ENCODE data around the gene LRRC74B.
"Not testable (repeated sequence)": the region's sequence is repeated elsewhere in the genome, so short reads cannot be mapped to it uniquely, and the experiment has no call there.

The LRRC74B gene

DNA sequence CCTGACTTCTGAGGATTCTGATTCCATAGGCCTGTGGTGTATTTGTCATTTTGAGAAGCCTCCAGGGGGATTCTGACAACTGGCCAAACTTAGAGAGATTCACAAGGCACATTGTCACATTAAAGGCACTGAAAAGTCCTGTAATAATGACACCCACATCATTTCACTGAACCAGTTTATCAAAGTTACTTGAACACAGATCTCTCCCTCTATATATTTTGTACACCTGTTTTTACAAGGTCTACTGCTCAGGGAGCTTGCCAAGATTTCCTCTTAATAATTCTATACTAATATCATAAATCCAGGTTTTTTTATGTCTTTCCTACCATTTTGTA lies 50.0 kb downstream of the LRRC74B start:
- Histone ChIP-seq H3K4me1 (ENCODE audit: control insufficient read depth in 2 of 2, insufficient read depth in 2 of 2, low read length in 2 of 2) (no peaks in the 10 kb centered on the region), H3K27ac (ENCODE audit: low read depth in 2 of 2, low read length in 2 of 2) (no peak overlapping the region), H3K9me3 (ENCODE audit: control insufficient read depth in 2 of 2, low read length in 2 of 2) (no peaks in the 10 kb centered on the region), H3K4me3 (ENCODE audit: low read length in 2 of 2) (no peak overlapping the region), H3K36me3 (ENCODE audit: control insufficient read depth in 2 of 2, insufficient read depth in 2 of 2, low read length in 2 of 2) (no peaks in the 10 kb centered on the region), H3K27me3 (ENCODE audit: control insufficient read depth in 2 of 2, insufficient read depth in 2 of 2, low read length in 2 of 2) (peaks cover 0 to 4% of the 10 kb centered on the region in 2 donors), H3K9ac (ENCODE audit: low read depth in 1 of 2, low read length in 2 of 2) (no peak overlapping the region)

DNA sequence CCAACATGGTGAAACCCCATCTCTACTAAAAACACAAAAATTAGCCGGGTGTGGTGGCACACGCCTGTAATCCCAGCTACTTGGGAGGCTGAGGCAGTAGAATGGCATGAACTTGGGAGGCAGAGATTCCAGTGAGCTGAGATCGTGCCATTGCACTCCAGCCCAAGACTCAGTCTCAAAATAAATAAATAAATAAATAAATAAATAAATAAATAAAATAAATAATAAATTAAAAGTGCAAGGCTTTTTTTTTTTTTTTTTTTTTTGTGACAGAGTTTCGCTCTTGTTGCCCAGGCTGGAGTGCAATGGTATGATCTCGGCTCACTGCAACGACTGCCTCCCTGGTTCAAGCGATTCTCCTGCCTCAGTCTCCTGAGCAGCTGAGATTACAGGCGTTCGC lies 51.1 kb downstream of the LRRC74B start:
- H3K4me1 ChIP-seq (ENCODE audit: control insufficient read depth in 2 of 2, insufficient read depth in 2 of 2, low read length in 2 of 2); H3K9ac ChIP-seq (ENCODE audit: low read depth in 1 of 2, low read length in 2 of 2); H3K9me3 ChIP-seq (ENCODE audit: control insufficient read depth in 2 of 2, low read length in 2 of 2); H3K27me3 ChIP-seq (ENCODE audit: control insufficient read depth in 2 of 2, insufficient read depth in 2 of 2, low read length in 2 of 2); H3K4me3 ChIP-seq (ENCODE audit: low read length in 2 of 2); H3K27ac ChIP-seq (ENCODE audit: low read depth in 2 of 2, low read length in 2 of 2); H3K36me3 ChIP-seq (ENCODE audit: control insufficient read depth in 2 of 2, insufficient read depth in 2 of 2, low read length in 2 of 2): not testable (repeated sequence)

DNA sequence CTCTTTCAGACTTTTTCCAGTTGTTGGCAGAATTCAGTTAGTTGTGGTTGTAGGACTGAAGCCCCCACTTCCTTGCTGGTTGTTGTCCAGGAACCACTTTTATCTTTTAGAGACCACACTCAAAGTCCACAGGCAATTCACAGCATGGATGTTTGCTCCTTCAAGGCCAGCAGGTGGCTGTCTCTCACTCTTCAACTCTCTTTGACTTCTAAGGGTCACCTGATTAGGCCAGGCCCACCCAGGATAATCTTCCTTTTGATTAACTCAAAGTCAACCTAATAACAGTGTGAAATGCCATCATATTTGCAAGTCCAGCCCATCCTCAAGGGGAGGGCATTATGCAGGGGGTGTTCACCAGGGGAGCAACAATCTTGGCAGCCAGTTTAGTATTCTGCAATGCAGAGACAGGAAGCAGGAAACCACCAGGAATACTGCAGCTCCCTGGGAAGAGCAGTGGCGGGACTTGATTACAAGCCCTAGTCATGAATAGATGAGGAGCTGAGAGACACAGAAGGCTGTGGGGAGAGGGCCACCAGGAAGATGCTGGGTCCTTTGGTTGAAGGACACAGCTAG lies 52.4 kb downstream of the LRRC74B start:
- Histone ChIP-seq H3K27ac (ENCODE audit: low read depth in 2 of 2, low read length in 2 of 2) (no peak overlapping the region), H3K27me3 (ENCODE audit: control insufficient read depth in 2 of 2, insufficient read depth in 2 of 2, low read length in 2 of 2) (peaks cover 0 to 4% of the 10 kb centered on the region in 2 donors), H3K9ac (ENCODE audit: low read depth in 1 of 2, low read length in 2 of 2) (no peak overlapping the region), H3K4me1 (ENCODE audit: control insufficient read depth in 2 of 2, insufficient read depth in 2 of 2, low read length in 2 of 2) (no peaks in the 10 kb centered on the region), H3K9me3 (ENCODE audit: control insufficient read depth in 2 of 2, low read length in 2 of 2) (no peaks in the 10 kb centered on the region), H3K4me3 (ENCODE audit: low read length in 2 of 2) (no peak overlapping the region), H3K36me3 (ENCODE audit: control insufficient read depth in 2 of 2, insufficient read depth in 2 of 2, low read length in 2 of 2) (no peaks in the 10 kb centered on the region)

DNA sequence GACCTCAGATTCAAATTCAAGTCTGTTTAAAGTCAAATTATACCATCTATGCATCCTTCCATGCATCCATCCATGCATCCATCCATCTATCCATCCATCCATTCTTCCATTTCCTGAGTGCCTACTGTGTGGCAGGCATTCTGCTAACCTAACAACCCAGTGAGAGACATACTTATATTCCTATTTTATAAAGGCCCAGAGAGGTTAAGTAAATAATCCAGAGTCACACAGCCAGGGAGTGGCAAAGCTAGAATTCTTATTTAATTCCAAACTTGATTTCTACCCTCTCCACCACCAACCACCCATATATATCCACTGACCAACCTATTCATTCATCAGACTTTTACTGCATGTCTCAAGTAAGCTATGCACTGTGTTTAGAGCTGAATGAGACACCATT lies 53.8 kb downstream of the LRRC74B start:
- no peaks in the 10 kb centered on the region for H3K9me3 ChIP-seq (ENCODE audit: control insufficient read depth in 2 of 2, low read length in 2 of 2)
- no peaks in the 10 kb centered on the region for H3K4me1 ChIP-seq (ENCODE audit: control insufficient read depth in 2 of 2, insufficient read depth in 2 of 2, low read length in 2 of 2)
- no peaks in the 10 kb centered on the region for H3K36me3 ChIP-seq (ENCODE audit: control insufficient read depth in 2 of 2, insufficient read depth in 2 of 2, low read length in 2 of 2)
- H3K27ac ChIP-seq (ENCODE audit: low read depth in 2 of 2, low read length in 2 of 2): no peak overlapping the region
- H3K27me3 ChIP-seq (ENCODE audit: control insufficient read depth in 2 of 2, insufficient read depth in 2 of 2, low read length in 2 of 2): peaks cover 0 to 8% of the 10 kb centered on the region in 2 donors
- H3K4me3 ChIP-seq (ENCODE audit: low read length in 2 of 2): no peak overlapping the region
- no peak overlapping the region for H3K9ac ChIP-seq (ENCODE audit: low read depth in 1 of 2, low read length in 2 of 2)

DNA sequence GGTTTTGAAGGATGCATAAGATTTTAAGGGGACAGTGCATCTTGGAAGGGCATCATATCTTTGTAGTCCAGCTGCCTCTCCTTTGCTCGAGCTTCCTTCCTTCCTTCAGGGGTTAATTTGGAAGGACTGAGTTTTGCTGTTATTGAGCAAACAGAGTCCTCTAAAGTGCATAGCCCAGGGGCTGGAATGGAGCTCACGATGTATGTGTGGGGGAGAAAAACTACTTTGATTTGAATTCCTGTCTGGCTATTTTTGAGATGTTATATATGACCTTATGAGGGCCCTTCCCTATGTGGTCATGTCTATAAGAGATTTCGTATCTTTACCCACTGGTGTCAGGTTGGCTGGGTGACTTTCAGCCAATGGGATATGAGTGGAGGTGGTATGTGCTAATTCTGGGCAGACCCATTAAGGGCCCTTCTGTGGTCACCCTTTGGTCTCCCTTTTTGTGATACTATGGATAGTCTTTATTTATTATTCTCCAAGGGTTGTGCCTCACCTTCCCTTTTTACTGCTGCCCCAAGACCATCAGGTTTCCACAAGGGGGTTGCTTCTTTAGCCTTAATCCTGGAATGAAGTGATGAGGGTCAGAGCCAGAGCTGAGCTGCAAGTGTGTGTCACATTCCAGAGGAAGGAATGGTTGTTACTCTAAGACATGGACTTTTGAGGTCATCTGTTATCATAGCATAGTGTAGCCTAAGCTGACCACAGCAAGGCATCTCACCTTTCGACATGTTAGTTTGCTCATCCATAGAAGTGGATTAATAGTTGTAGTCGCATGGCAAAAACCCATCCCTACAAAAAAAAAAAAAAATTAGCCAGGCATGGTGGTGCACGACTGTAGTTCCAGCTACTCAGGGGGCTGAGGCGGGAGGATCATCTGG lies 54.6 kb downstream of the LRRC74B start:
- no peaks in the 10 kb centered on the region for H3K4me1 ChIP-seq (ENCODE audit: control insufficient read depth in 2 of 2, insufficient read depth in 2 of 2, low read length in 2 of 2)
- H3K27ac ChIP-seq (ENCODE audit: low read depth in 2 of 2, low read length in 2 of 2): no peak overlapping the region
- no peaks in the 10 kb centered on the region for H3K36me3 ChIP-seq (ENCODE audit: control insufficient read depth in 2 of 2, insufficient read depth in 2 of 2, low read length in 2 of 2)
- H3K9ac ChIP-seq (ENCODE audit: low read depth in 1 of 2, low read length in 2 of 2): no peak overlapping the region
- H3K4me3 ChIP-seq (ENCODE audit: low read length in 2 of 2): no peak overlapping the region
- H3K27me3 ChIP-seq (ENCODE audit: control insufficient read depth in 2 of 2, insufficient read depth in 2 of 2, low read length in 2 of 2): peaks cover 0 to 11% of the 10 kb centered on the region in 2 donors
- no peaks in the 10 kb centered on the region for H3K9me3 ChIP-seq (ENCODE audit: control insufficient read depth in 2 of 2, low read length in 2 of 2)

DNA sequence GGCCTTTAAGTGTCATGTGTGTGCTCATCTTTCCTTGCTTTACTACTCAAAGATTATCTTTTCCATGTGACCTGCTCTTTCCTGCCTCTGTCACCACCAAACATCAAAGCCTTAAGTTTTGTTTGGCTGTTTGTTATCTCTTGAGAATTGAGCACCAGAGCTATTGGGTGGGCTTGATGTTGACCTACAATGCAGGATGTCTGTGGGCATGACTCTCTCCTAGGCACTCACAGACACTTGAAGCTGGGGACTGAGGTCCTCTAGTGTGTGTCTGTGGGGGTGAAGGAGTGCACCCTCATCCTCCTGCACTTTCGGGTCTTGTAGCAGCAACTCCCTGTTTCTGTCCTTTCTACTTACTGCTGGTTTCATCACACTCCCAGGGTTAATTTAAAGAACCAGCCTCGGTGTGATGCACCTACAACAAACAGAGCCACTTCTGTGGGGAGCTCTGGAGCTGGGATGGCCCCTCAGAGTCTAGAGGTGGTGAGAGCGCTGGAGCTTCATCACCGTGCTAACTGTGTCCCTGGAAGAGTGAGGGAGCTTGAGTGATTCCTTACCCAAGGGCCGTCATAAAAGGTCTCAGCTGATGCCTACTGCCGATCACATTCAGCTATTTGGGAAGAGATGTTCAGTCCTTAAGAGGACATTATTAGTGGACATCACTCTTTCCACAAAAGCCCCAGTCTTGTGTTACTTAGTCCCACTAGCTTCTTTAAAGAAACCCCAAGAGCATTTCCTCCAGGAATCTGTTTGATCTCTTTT lies 56.3 kb downstream of the LRRC74B start:
- Histone ChIP-seq H3K27me3 (ENCODE audit: control insufficient read depth in 2 of 2, insufficient read depth in 2 of 2, low read length in 2 of 2) (peaks cover 0 to 7% of the 10 kb centered on the region in 2 donors), H3K4me1 (ENCODE audit: control insufficient read depth in 2 of 2, insufficient read depth in 2 of 2, low read length in 2 of 2) (no peaks in the 10 kb centered on the region), H3K9me3 (ENCODE audit: control insufficient read depth in 2 of 2, low read length in 2 of 2) (no peaks in the 10 kb centered on the region), H3K4me3 (ENCODE audit: low read length in 2 of 2) (no peak overlapping the region), H3K36me3 (ENCODE audit: control insufficient read depth in 2 of 2, insufficient read depth in 2 of 2, low read length in 2 of 2) (no peaks in the 10 kb centered on the region), H3K9ac (ENCODE audit: low read depth in 1 of 2, low read length in 2 of 2) (no peak overlapping the region), H3K27ac (ENCODE audit: low read depth in 2 of 2, low read length in 2 of 2) (no peak overlapping the region)

DNA sequence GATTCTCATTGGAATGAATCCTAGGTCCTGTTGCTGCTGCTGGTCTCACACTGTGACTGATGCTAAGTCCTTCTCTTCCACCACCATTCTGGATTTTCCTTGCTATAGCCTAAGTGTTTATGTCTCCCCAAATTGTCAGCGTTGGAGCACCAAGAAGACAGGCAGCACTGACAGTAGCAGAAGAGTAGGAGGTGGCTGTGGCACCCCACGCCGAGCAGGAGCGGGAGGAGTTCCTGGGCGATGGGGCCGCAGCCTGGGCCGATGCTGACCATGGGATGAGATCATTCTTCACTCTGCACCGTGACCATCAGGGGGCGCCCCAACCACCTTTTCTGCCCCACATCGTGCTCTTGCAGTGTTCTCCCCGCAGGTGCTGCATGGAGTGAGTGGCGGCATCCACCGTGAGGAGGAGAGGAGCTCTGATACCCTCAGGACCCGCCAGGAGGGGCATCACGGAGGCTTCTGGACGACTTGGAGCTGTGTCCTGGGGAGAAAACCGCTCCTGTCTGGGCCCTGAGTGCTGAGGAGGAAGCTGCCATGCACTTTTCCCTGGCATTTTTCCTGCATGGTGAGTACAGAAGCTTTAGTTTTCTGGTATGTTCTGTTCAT lies 57.0 kb downstream of the LRRC74B start:
- H3K4me1 ChIP-seq (ENCODE audit: control insufficient read depth in 2 of 2, insufficient read depth in 2 of 2, low read length in 2 of 2): no peaks in the 10 kb centered on the region
- no peak overlapping the region for H3K9ac ChIP-seq (ENCODE audit: low read depth in 1 of 2, low read length in 2 of 2)
- H3K27ac ChIP-seq (ENCODE audit: low read depth in 2 of 2, low read length in 2 of 2): no peak overlapping the region
- H3K27me3 ChIP-seq (ENCODE audit: control insufficient read depth in 2 of 2, insufficient read depth in 2 of 2, low read length in 2 of 2): peaks cover 0 to 7% of the 10 kb centered on the region in 2 donors
- no peak overlapping the region for H3K4me3 ChIP-seq (ENCODE audit: low read length in 2 of 2)
- H3K36me3 ChIP-seq (ENCODE audit: control insufficient read depth in 2 of 2, insufficient read depth in 2 of 2, low read length in 2 of 2): no peaks in the 10 kb centered on the region
- no peaks in the 10 kb centered on the region for H3K9me3 ChIP-seq (ENCODE audit: control insufficient read depth in 2 of 2, low read length in 2 of 2)

DNA sequence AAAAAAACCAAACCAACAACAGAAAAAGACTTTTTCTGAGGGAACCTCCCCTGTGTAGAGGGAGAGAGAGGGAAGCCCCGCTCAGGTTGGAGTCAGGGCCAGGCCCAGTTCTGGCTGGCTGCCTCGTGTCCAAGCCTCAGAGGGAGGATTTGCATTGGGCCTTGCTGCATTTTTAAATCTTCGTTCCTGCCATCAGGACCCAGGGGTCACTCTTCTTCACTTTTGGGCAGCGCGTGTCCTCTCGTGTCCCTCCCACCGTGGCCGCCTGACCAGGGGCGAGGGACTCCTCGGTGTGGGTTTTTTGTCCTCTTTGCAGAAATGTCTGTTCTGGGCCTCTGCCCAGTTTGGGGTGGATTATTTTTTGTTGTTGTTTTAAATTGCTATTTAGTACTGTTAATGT lies 57.9 kb downstream of the LRRC74B start:
- Histone ChIP-seq H3K36me3 (ENCODE audit: control insufficient read depth in 2 of 2, insufficient read depth in 2 of 2, low read length in 2 of 2) (no peaks in the 10 kb centered on the region), H3K27ac (ENCODE audit: low read depth in 2 of 2, low read length in 2 of 2) (no peak overlapping the region), H3K9me3 (ENCODE audit: control insufficient read depth in 2 of 2, low read length in 2 of 2) (no peaks in the 10 kb centered on the region), H3K27me3 (ENCODE audit: control insufficient read depth in 2 of 2, insufficient read depth in 2 of 2, low read length in 2 of 2) (peaks cover 0 to 7% of the 10 kb centered on the region in 2 donors), H3K9ac (ENCODE audit: low read depth in 1 of 2, low read length in 2 of 2) (no peak overlapping the region), H3K4me1 (ENCODE audit: control insufficient read depth in 2 of 2, insufficient read depth in 2 of 2, low read length in 2 of 2) (no peaks in the 10 kb centered on the region), H3K4me3 (ENCODE audit: low read length in 2 of 2) (no peak overlapping the region)

DNA sequence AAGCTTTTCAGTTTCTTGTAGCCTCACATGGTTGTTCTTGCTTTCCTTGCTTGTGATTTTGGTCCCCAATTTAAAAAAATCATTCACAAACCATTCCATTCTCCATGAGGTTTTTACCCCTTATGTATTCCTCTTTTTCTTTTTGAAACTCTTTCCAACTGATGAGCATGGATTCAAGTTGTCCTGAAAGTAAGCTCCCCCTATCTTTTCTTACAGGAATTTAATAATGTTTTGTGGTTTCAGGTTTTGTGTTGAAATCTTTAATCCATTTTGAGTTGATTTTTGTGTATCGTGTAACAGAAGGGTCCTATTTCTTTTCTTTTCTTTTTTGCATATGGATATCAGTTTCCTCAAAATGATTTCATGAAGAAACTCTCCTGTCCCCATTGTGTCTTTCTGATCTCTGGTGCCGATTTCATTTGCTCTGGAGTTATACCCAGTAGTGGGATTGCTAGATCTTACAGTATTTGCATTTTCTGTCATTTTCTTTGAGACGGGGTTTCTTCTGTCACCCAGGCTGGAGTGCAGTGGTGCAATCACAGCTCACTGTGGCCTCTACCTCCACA lies 58.5 kb downstream of the LRRC74B start:
- no peak overlapping the region for H3K4me3 ChIP-seq (ENCODE audit: low read length in 2 of 2)

More for the DNA sequence above, 58.5 kb downstream of the LRRC74B start:
- no peak overlapping the region for H3K9ac ChIP-seq (ENCODE audit: low read depth in 1 of 2, low read length in 2 of 2)
- H3K27ac ChIP-seq (ENCODE audit: low read depth in 2 of 2, low read length in 2 of 2): no peak overlapping the region
- H3K36me3 ChIP-seq (ENCODE audit: control insufficient read depth in 2 of 2, insufficient read depth in 2 of 2, low read length in 2 of 2): no peaks in the 10 kb centered on the region
- no peaks in the 10 kb centered on the region for H3K4me1 ChIP-seq (ENCODE audit: control insufficient read depth in 2 of 2, insufficient read depth in 2 of 2, low read length in 2 of 2)
- H3K27me3 ChIP-seq (ENCODE audit: control insufficient read depth in 2 of 2, insufficient read depth in 2 of 2, low read length in 2 of 2): peaks cover 0 to 7% of the 10 kb centered on the region in 2 donors
- no peaks in the 10 kb centered on the region for H3K9me3 ChIP-seq (ENCODE audit: control insufficient read depth in 2 of 2, low read length in 2 of 2)
